Hematopoietic multipotent progenitor cell treated with erythropoietin and hydrocortisone succinate and interleukin-3 and kit ligand, for 17 days (in vitro differentiated cells): ENCODE data around the gene PPFIA2.
"Not testable (repeated sequence)": the region's sequence is repeated elsewhere in the genome, so short reads cannot be mapped to it uniquely, and the experiment has no call there.

Experiments
- DNase-seq: peaks from one replicate; pipeline ENCODE4 v3.0.0-alpha.2; 2015; ENCODE audit warnings: low spot score

Gene PPFIA2

GRCh38 chr12:81261508-81262207 is 497.5 kb downstream of the PPFIA2 start:
- DNase-seq = no peak

DNA sequence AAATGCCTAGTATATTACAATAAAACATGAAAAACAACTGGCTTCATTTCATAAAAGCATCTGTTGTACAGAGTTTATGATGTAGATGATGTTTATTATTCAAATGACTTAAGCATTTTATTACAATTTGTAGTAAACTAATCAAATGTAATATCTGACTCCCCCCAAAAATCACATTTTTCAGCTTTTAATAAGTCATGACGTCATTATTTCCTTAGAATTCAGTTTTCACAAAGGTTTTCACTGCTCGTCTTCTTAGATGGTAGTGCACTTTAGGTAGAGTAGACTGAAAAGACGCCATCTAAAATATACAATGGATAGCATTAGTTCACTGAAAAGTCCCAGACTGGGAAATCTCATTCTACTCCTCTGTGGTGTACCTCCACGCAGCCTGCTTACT is 499.8 kb downstream of the PPFIA2 start:
- no peak for DNase-seq

- no peak for DNase-seq
Measured at GRCh38 chr12:81257947-81258551, 501.1 kb downstream of the PPFIA2 start.

- DNase-seq = no peak
Measured at GRCh38 chr12:81255947-81256346, 503.2 kb downstream of the PPFIA2 start.

DNA sequence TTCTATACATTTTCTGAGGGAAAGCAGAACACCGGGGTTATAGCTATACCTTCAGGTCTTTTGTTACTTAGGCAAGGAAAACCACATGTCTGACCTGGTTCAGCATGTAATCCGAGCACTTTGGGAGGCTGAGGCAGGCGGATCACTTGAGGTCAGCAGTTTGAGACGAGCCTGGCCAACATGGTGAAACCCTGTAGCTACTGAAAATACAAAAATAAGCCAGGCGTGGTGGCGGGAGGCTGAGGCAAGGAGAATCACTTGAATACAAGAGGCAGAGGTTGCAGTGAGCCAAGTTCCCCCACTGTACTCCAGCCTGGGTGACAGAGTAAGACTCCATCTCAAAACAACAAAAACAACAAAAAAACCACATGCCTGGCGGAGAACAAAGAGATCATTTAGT is 503.7 kb downstream of the PPFIA2 start:
- DNase-seq = no peak

GRCh38 chr12:81253360-81253759 is 505.8 kb downstream of the PPFIA2 start:
- DNase-seq = no peak

GRCh38 chr12:81252228-81252627 is 506.9 kb downstream of the PPFIA2 start:
- no peak for DNase-seq

DNA sequence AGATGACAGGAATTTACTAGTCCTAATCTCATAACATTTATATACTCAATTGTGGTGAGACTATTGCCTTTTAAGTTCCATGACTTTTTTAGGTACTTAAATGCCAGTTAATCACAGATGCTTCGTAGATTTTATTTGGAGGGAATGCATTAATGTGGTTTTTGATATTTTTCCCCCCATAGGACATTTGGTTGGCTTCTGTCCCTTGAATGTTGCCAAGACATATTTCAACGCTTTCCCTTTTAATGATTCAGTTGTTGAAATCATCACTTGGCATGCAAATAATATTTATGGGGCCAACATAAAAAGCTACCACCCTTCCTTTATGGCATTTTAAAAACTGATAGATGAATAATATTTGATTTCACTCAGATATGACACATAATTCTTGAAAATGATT is 509.2 kb downstream of the PPFIA2 start:
- DNase-seq = no peak

- no peak for DNase-seq
Measured at GRCh38 chr12:81245907-81246570, 513.1 kb downstream of the PPFIA2 start.

GRCh38 chr12:81245458-81245857 is 513.7 kb downstream of the PPFIA2 start:
- DNase-seq = no peak

DNA sequence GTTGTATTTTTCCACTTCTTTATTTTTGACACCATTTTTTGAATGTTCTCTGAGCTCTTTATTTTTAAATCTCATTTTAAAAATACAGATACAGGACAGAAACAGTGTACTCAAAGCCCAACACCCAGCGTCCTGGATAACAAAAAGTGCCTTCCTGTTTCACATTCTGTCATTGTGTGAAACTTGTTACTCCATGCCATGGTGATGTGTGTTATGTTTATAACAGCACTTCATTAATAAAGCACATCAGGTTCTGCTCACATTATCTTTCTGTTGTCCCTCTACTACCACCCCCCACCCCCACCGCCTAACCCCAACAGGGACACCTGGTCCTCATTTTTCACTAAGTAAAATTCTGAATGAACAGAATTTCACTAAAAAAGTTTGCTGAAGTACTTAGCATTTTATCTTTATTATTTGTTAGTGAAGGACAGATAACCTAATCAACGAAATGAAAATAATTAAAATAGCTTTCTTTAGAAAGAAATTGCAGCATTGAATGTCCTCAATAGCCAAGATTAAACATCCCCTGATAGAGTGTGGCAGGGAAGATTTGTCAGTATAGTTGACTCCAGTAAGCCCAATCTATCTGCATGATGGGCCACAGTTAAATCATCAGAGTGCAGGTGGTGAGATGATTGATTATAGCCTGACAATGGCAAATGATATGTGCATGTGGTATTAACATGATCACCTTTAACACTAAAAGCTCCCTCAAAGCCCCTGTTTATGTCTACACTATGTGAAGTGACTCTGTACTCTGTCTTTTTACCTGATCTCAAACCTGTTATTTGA is 527.4 kb downstream of the PPFIA2 start:
- DNase-seq = no peak

GRCh38 chr12:81229759-81230158 is 529.4 kb downstream of the PPFIA2 start:
- DNase-seq = no peak

DNA sequence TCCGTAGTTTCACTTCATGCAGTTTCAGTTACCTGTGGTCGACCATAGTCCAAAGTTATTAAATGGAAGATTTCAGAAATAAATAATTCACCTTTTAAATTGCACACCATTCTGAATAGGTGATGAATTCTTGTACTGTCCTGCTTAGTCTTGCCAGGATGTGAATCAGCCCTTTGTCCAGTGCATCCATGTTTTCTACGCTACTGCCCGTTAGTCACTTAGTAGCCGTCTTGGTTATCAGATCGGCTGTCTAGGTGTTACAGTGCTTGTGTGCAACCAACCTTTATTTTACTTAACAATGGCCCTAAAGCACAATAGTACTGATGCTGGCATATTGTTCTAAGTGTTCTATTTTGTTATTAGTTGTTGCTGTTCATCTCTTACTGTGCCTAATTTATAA is 534.5 kb downstream of the PPFIA2 start:
- DNase-seq = no peak

- DNase-seq = no peak
Measured at GRCh38 chr12:81222846-81223592, 536.1 kb downstream of the PPFIA2 start.

- DNase-seq = no peak
Measured at GRCh38 chr12:81221681-81222080, 537.5 kb downstream of the PPFIA2 start.

DNA sequence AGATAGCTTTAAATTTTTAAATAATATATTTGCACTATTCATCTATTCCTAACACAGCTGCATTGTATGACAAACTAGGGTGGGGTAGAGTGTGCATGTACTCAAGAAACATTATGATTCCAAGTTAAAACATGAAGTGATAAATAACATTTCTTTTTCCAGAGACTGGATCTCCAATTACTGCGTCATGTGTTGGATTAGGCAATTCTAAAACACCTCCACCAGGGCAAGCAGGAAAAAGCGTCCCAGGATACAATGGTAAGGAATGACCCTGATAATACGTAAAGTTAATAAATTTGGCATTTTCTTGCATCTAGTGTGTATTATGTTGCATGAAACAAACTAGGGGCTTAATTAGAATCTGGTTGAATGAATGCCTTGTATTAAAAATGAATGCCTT is 542.4 kb downstream of the PPFIA2 start:
- no peak for DNase-seq

DNA sequence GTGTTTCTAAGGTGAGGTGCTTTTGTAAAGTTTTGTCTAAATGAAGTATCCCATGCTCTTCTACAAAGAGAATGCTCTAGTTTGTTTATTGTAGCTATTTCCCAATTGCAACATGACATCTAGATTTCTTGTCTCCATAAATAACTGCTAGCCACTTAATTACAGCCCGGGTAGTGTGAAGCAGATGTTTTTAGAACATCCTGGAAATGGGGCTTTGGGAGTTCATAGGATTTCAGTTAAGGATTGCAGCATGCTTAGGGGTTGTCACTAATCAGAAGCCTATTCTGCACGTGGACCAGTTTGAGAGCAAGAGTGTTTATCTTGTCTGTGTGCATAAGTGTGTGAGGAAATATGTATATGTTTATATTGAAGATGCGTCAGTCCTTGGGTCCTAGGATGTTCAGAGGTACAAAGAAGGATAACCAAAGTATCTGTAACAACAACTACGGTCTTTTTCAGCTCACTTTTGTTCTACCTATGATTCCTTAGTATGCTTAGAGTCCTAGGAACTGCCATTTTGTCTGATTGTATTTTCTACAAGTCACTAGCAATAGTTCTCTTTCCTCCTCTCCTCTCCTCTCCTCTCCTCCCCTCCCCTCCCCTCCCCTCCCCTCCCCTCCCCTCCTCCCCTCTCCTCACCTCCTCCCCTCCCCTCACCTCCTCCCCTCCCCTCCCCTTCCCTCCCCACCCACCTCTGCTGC is 546.0 kb downstream of the PPFIA2 start:
- DNase-seq = no peak

GRCh38 chr12:81211306-81211705 is 547.8 kb downstream of the PPFIA2 start:
- DNase-seq = no peak

- DNase-seq = not testable (repeated sequence)
Measured at GRCh38 chr12:81209772-81210225, 549.4 kb downstream of the PPFIA2 start.

DNA sequence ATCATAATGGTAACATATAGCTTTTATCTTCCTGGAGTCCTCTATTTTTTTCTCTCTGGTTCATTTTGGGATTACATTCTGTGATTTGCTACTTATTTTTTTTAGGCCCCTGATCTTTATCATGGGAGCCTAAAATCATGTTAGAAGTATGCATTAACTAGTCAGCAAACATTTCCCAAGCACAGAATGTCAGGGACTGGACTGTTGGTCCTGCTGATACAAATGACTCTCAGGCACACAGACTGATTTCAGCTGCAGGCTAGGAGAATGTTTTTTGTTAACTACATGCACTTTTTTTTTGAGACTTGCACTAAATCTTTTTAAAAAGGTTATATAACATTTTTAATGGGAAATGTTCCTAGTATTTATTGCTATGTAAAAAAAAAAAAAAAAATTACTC is 550.1 kb downstream of the PPFIA2 start:
- DNase-seq = no peak
